OCI-LY1 (cell line): ENCODE measurements around the gene COL25A1.

Experiments used
- CTCF ChIP-seq: fragments of 200-600 bp; sonication (generic), shearing (Covaris generic); IDR thresholded peaks from 2 replicates; pipeline ENCODE4 v1.5.1; 2017; ENCODE audit warnings: mild to moderate bottlenecking, antibody characterized with exemption, low read length, moderate library complexity, mixed read lengths
- EZH2 ChIP-seq: fragments of 200-600 bp; sonication (generic), shearing (Covaris generic); IDR thresholded peaks from 2 replicates; pipeline ENCODE4 v1.8.0; 2017; ENCODE audit warnings: borderline replicate concordance, mixed run types, mild to moderate bottlenecking, antibody characterized with exemption, low read length, moderate library complexity, mixed read lengths

- TF ChIP-seq EZH2 (no peak), CTCF (no peak)
These were observed 286.3 kb downstream of the COL25A1 start for GRCh38 chr4:109016200-109016599.
